HCT116 (cell line): ENCODE results near the gene IL17D.

Experiments used
- CEBPB ChIP-seq: IDR thresholded peaks from 2 replicates; pipeline ENCODE4 v1.6.1; 2012; ENCODE audit warnings: low read depth
- JUND ChIP-seq: IDR thresholded peaks from 2 replicates; pipeline ENCODE4 v1.6.1; 2012
- ZNF274 ChIP-seq: fragments of 200-500 bp; sonication (Bioruptor generic); IDR thresholded peaks from 2 replicates; pipeline ENCODE4 v1.6.1; 2014; ENCODE audit warnings: mild to moderate bottlenecking, low read depth, low read length, inconsistent platforms
- TF ChIP-seq, protein P1 (sequence below), 3 experiments: fragments of 200-600 bp in 1 of 3; sonication (generic) in 1 of 3; IDR thresholded peaks in 2 of 3; conservative IDR thresholded peaks in 1 of 3; 2 replicates each; pipeline ENCODE4 v1.5.1; 2012 to 2017; ENCODE audit warnings: low read depth in 2 of 3, low read length in 2 of 3, antibody characterized with exemption in 1 of 3, borderline replicate concordance in 1 of 3, control low read depth in 1 of 3, mild to moderate bottlenecking in 1 of 3, mixed read lengths in 1 of 3, mixed run types in 1 of 3, moderate library complexity in 1 of 3; ENCODE audit not compliant: insufficient read depth in 1 of 3

DNA sequence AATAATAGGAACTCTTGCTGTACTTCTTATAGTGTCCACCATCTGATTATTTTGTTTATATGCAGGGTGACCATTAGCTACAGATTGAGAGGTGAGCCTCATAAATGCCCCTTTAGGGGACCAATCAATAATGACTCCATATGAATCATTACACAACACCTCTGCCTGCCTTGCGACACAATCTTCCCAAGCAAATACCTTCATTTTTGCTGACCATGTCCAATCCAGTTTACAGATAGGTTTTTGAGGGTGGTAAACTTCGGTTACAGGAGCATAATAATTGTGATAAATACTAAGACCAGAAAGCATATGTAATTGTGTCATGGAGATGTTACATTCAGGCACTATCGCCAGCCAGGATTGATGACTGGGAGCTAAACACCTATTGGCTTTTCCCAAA is 23.6 kb upstream of the IL17D start:
- TF ChIP-seq, protein P1, sequence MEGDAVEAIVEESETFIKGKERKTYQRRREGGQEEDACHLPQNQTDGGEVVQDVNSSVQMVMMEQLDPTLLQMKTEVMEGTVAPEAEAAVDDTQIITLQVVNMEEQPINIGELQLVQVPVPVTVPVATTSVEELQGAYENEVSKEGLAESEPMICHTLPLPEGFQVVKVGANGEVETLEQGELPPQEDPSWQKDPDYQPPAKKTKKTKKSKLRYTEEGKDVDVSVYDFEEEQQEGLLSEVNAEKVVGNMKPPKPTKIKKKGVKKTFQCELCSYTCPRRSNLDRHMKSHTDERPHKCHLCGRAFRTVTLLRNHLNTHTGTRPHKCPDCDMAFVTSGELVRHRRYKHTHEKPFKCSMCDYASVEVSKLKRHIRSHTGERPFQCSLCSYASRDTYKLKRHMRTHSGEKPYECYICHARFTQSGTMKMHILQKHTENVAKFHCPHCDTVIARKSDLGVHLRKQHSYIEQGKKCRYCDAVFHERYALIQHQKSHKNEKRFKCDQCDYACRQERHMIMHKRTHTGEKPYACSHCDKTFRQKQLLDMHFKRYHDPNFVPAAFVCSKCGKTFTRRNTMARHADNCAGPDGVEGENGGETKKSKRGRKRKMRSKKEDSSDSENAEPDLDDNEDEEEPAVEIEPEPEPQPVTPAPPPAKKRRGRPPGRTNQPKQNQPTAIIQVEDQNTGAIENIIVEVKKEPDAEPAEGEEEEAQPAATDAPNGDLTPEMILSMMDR (IDR thresholded peaks at IDR 0.05 in 2 of 3, conservative IDR thresholded peaks at IDR 0.05 in 1 of 3; ENCODE audit: borderline replicate concordance in 1 of 3, insufficient read depth in 1 of 3, low read depth in 2 of 3, low read length in 2 of 3): no peak
- no peak for TF ChIP-seq ZNF274
- TF ChIP-seq CEBPB: no peak
- no peak for TF ChIP-seq JUND
